GM21390 (cell line): ENCODE results near the gene IRX2.

Source experiments
- ATAC-seq: cut with Tn5 transposase; IDR thresholded peaks from one replicate; pipeline ENCODE4 v1.9.1; 2021; ENCODE audit not compliant: unreplicated experiment

The IRX2 gene

GRCh38 chr5:2756211-2757152 lies 5.0 kb upstream of the IRX2 start:
- no peak for ATAC-seq

GRCh38 chr5:2755681-2756171 lies 4.2 kb upstream of the IRX2 start:
- ATAC-seq = no peak

GRCh38 chr5:2755076-2755680 lies 3.7 kb upstream of the IRX2 start:
- ATAC-seq = no peak

GRCh38 chr5:2754581-2755075 lies 3.2 kb upstream of the IRX2 start:
- ATAC-seq = no peak

GRCh38 chr5:2753452-2754420 lies 2.3 kb upstream of the IRX2 start:
- ATAC-seq = no peak

- no peak for ATAC-seq
Measured at GRCh38 chr5:2752821-2753439, 1.5 kb upstream of the IRX2 start.

- no peak for ATAC-seq
Measured at GRCh38 chr5:2752059-2752820, 763 bp upstream of the IRX2 start.

- ATAC-seq = no peak
Measured at GRCh38 chr5:2750758-2751464, 566 bp downstream of the IRX2 start.

- ATAC-seq = no peak
Measured at GRCh38 chr5:2750026-2750757, 1.3 kb downstream of the IRX2 start.

GRCh38 chr5:2749514-2750025 lies 1.9 kb downstream of the IRX2 start:
- no peak for ATAC-seq

- ATAC-seq = no peak
Measured at GRCh38 chr5:2748861-2749513, 2.5 kb downstream of the IRX2 start.

- ATAC-seq = no peak
Measured at GRCh38 chr5:2748179-2748860, 3.2 kb downstream of the IRX2 start.

GRCh38 chr5:2747363-2748162 lies 3.9 kb downstream of the IRX2 start:
- ATAC-seq = no peak

- no peak for ATAC-seq
Measured at GRCh38 chr5:2746561-2747032, 4.9 kb downstream of the IRX2 start.

- no peak for ATAC-seq
Measured at GRCh38 chr5:2744485-2744884, 7.0 kb downstream of the IRX2 start.
